ENCODE results near the gene DPH2. TPM values are rescaled to one million over a fixed set of nuclear protein-coding genes. Genes with fewer than 3 reads are reported as not detected.

The DPH2 gene
- total and polyA plus RNA-seq, 2 of the 8 experiments (the other 6 are each of a cell fraction or from before 2014, with no cell fraction given) = 64.9 to 92.1 TPM

- POLR2A ChIA-PET (ENCODE audit: partially characterized antibody) = interaction anchor here (0.6 to 12.9 kb wide), 22 partner anchors 14 to 656 kb away, joined by 3 to 189 read pairs (median 4); partner anchors contain the start of genes CCDC24 and KDM4A
- H2BK120ac ChIP-seq (replicated peaks; ENCODE audit: low read depth, low read length) = no peak overlapping the region
- no peak overlapping the region for H2BK20ac ChIP-seq (ENCODE audit: low read length)
- peak overlapping the region; percentile 85; the same call in 1 of the 2 replicates for H3K27ac ChIP-seq (ENCODE audit: low read depth, low read length)
- no peak for DNase-seq (ENCODE audit: low read depth in 1 of 2, low spot score in 2 of 2)
- H4K91ac ChIP-seq (replicated peaks; ENCODE audit: insufficient read length, low read length) = no peak overlapping the region
- no peak overlapping the region for H3K4ac ChIP-seq (replicated peaks; ENCODE audit: insufficient read length, low read depth, low read length)
- H3K23ac ChIP-seq (ENCODE audit: insufficient read length) = no peak overlapping the region
- H3K18ac ChIP-seq (ENCODE audit: extremely low read depth, low read length) = peak overlapping the region; percentile 43; the same call in 1 of the 2 replicates
- no peak overlapping the region for H3K14ac ChIP-seq (ENCODE audit: insufficient read length)
- no peak overlapping the region for H2BK15ac ChIP-seq (ENCODE audit: low read length)
- H3K9ac ChIP-seq (replicated peaks in 1 of 4; ENCODE audit: extremely low read depth in 1 of 4, low read depth in 3 of 4, low read length in 3 of 4) = peak overlapping the region; percentile 60 to 89 (median 80)
- H3K4me1 ChIP-seq (replicated peaks in 1 of 4; ENCODE audit: control insufficient read depth in 3 of 4, insufficient read depth in 4 of 4, low read length in 3 of 4) = peaks cover 6 to 24% (median 17%) of the 10 kb centered on the region in 4 experiments
- TF ChIP-seq ASH2L (IDR thresholded peaks at IDR 0.05; ENCODE audit: low read length) = peak; percentile 26
- 0 out of 2 replicates have a peak, but pooled peaks have one; percentile 58 for TF ChIP-seq SP1 (IDR thresholded peaks at IDR 0.05; ENCODE audit: low read depth, low read length)
- no peak for TF ChIP-seq YY1 (IDR thresholded peaks at IDR 0.05; ENCODE audit: low read depth, low read length)
- TF ChIP-seq PHF8 (conservative IDR thresholded peaks at IDR 0.05; ENCODE audit: low read depth, low read length) = peak; percentile 21; the same call in 1 of the 2 replicates
- no peak for TF ChIP-seq NANOG (IDR thresholded peaks at IDR 0.05; ENCODE audit: insufficient read depth, low read depth, low read length, poor library complexity, severe bottlenecking)
- TF ChIP-seq KDM5A (IDR thresholded peaks at IDR 0.05; ENCODE audit: low read length) = 0 out of 2 replicates have a peak, but pooled peaks have one; percentile 18
- TF ChIP-seq NRF1 (IDR thresholded peaks at IDR 0.05; ENCODE audit: low read depth, low read length) = 0 out of 2 replicates have a peak, but pooled peaks have one; percentile 13
- 0 out of 4 replicates have a peak, but pooled peaks of 1 of the 2 experiments have one; percentile 7 for TF ChIP-seq HDAC2 (IDR thresholded peaks at IDR 0.05; ENCODE audit: borderline replicate concordance in 1 of 2, low read depth in 2 of 2, low read length in 2 of 2)
- H3K27me3 ChIP-seq (replicated peaks in 1 of 4; ENCODE audit: control insufficient read depth in 3 of 4, extremely low read depth in 1 of 4, insufficient read depth in 3 of 4, low read length in 3 of 4) = no peaks in the 10 kb centered on the region
- 7% methylated on average over 34 of the region's 34 CpGs; no CpG with 5 or more reads in 1 of the 2 experiments for WGBS, 2 experiments (ENCODE audit: extremely low coverage in 1 of 2, insufficient coverage in 1 of 2, insufficient read length in 1 of 2, insufficient replicate concordance in 2 of 2, low coverage in 1 of 2, low lambda C conversion rate in 2 of 2, missing lambda C conversion rate in 1 of 2)
- H3K4me3 ChIP-seq (ENCODE audit: extremely low read depth in 1 of 4, insufficient read depth in 2 of 4, low read depth in 3 of 4, low read length in 4 of 4) = peak overlapping the region; percentile 79 to 88 (median 82)
- H2AK5ac ChIP-seq (ENCODE audit: low read depth, low read length) = no peak overlapping the region
- H2AFZ ChIP-seq (ENCODE audit: low read length) = no peak overlapping the region
- H2BK12ac ChIP-seq (ENCODE audit: low read depth, low read length) = no peak overlapping the region
- H2BK5ac ChIP-seq (ENCODE audit: low read depth, low read length) = no peak overlapping the region
- H3K23me2 ChIP-seq (ENCODE audit: low read depth, low read length) = peaks cover 25% of the 10 kb centered on the region
- FAIRE-seq = no peak
- peak overlapping the region; percentile 81 to 85 for H3K4me2 ChIP-seq (ENCODE audit: insufficient read depth in 1 of 2, low read depth in 2 of 2, low read length in 2 of 2)
- CTCF ChIA-PET (ENCODE audit: partially characterized antibody) = interaction anchor here (0.6 to 5.0 kb wide), 14 partner anchors 13 to 1324 kb away, joined by 3 to 34 read pairs (median 4); partner anchors contain the start of gene CCDC24
- peaks cover 4 to 22% of the 10 kb centered on the region in 2 experiments for H4K20me1 ChIP-seq (replicated peaks in 1 of 2; ENCODE audit: control insufficient read depth in 1 of 2, insufficient read depth in 2 of 2, low read length in 2 of 2)
- H3K79me2 ChIP-seq (ENCODE audit: control insufficient read depth in 1 of 2, insufficient read depth in 2 of 2, low read length in 2 of 2) = peaks cover 0 to 28% of the 10 kb centered on the region in 2 experiments; a peak in 2 of 4 replicates
- H3K79me1 ChIP-seq (ENCODE audit: low read depth, low read length) = peaks cover 20% of the 10 kb centered on the region
- peak overlapping the region; percentile 44 for H3K56ac ChIP-seq (replicated peaks; ENCODE audit: insufficient read length, low read depth, low read length)
- H3K36me3 ChIP-seq (ENCODE audit: control insufficient read depth in 2 of 4, insufficient read depth in 4 of 4, low read length in 3 of 4) = peaks cover 2 to 33% (median 17%) of the 10 kb centered on the region in 4 experiments; a peak in 7 of 8 replicates
- no peaks in the 10 kb centered on the region for H3K9me3 ChIP-seq (ENCODE audit: insufficient read depth in 2 of 2, low read depth in 1 of 2, low read length in 1 of 2)
- H4K5ac ChIP-seq (ENCODE audit: insufficient read length, low read depth, low read length) = no peak overlapping the region
- peak overlapping the region; percentile 96; the same call in 1 of the 2 replicates for H4K8ac ChIP-seq (ENCODE audit: extremely low read depth, insufficient read depth, low read length)
Measured at GRCh38 chr1:43975249-43975961, 5.6 kb downstream of the DPH2 start.

Measured in H1 (cell line).